Measurements from ENCODE around the gene TM9SF1.

GRCh38 chr14:24179961-24180796 lies 15.1 kb downstream of the TM9SF1 start:
- TF ChIP-seq ZNF124 (CRISPR knock-in tag; IDR thresholded peaks at IDR 0.05) (no peak), NCOR1 (IDR thresholded peaks at IDR 0.05; ENCODE audit: borderline replicate concordance, low read length) (no peak), PCBP2 (optimal IDR thresholded peaks at IDR 0.05; ENCODE audit: low read depth, low read length, poor library complexity, severe bottlenecking) (no peak), POLR2AphosphoS5 (IDR thresholded peaks at IDR 0.05; ENCODE audit: low read depth, low read length) (no peak)
- TF ChIP-seq, protein P1, sequence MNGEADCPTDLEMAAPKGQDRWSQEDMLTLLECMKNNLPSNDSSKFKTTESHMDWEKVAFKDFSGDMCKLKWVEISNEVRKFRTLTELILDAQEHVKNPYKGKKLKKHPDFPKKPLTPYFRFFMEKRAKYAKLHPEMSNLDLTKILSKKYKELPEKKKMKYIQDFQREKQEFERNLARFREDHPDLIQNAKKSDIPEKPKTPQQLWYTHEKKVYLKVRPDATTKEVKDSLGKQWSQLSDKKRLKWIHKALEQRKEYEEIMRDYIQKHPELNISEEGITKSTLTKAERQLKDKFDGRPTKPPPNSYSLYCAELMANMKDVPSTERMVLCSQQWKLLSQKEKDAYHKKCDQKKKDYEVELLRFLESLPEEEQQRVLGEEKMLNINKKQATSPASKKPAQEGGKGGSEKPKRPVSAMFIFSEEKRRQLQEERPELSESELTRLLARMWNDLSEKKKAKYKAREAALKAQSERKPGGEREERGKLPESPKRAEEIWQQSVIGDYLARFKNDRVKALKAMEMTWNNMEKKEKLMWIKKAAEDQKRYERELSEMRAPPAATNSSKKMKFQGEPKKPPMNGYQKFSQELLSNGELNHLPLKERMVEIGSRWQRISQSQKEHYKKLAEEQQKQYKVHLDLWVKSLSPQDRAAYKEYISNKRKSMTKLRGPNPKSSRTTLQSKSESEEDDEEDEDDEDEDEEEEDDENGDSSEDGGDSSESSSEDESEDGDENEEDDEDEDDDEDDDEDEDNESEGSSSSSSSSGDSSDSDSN (CRISPR knock-in tag; IDR thresholded peaks at IDR 0.05) = no peak
